ENCODE measurements around the gene INSIG1. TPM values are rescaled to one million over a fixed set of nuclear protein-coding genes. Genes with fewer than 3 reads are reported as not detected.

INSIG1 gene
- total RNA-seq, 1 experiment from 2014 or later: 54.7 TPM

DNA sequence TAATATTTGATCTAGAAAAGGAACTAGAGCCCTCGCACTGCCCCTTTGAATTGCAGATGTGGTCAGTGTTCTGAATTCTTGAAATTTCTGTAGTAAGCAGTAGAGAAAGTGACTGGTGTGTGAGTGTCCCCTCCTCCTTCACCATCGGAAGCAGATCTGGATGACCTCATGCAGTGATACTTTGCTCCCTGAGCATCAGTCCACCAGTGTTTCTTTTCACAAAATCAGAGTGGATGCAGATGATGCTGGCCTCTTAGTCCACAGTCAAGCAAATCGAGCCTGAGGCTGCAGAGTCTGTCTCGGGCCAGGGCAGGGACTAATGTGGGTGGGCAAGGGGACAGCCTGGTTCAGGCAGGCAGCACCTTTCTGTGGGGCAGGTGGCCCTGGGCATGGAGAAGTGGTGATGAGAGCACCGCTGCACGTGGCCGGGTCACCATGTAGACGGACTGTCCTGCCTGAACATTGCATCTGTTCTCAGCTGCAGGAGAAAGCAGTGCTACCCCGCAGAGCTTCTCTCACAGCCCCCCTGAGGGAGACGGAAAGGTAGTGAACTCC lies 5.4 kb downstream of the INSIG1 start:
- intact Hi-C loops (cut with micrococcal nuclease): no loop called here
- RAD21 ChIA-PET (ENCODE audit: low non-redundant PET in 1 of 2, low total read pairs in 2 of 2, uncharacterized antibody in 2 of 2, unreplicated experiment in 2 of 2): no interaction called here
- peaks cover 8 to 29% of the 10 kb centered on the region in 2 experiments; a peak in 3 of 4 replicates for H3K36me3 ChIP-seq (ENCODE audit: control insufficient read depth in 1 of 2, insufficient read depth in 2 of 2, low read length in 2 of 2)
- no peak overlapping the region for H2AFZ ChIP-seq (ENCODE audit: low read depth, low read length, poor library complexity, severe bottlenecking)
- no peaks in the 10 kb centered on the region for H3K9me2 ChIP-seq (ENCODE audit: insufficient read depth)
- H3K4me3 ChIP-seq (replicated peaks in 1 of 2; ENCODE audit: low read depth in 1 of 2, low read length in 2 of 2): no peak overlapping the region
- no peak overlapping the region for H3K9ac ChIP-seq (ENCODE audit: low read length)
- CTCF ChIA-PET: no interaction called here
- no TSS peak for BruUV-seq (replicated peaks)
- no peak for TF ChIP-seq ATF3 (IDR thresholded peaks at IDR 0.05)
- TF ChIP-seq POLR2A (IDR thresholded peaks at IDR 0.05; ENCODE audit: borderline replicate concordance, extremely low read depth, insufficient read depth, insufficient read length): no peak
- TF ChIP-seq EGR1 (IDR thresholded peaks at IDR 0.05; ENCODE audit: low read depth): no peak
- TF ChIP-seq, protein P1, sequence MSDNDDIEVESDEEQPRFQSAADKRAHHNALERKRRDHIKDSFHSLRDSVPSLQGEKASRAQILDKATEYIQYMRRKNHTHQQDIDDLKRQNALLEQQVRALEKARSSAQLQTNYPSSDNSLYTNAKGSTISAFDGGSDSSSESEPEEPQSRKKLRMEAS (IDR thresholded peaks at IDR 0.05): no peak
- no peak for TF ChIP-seq YY1 (IDR thresholded peaks at IDR 0.05; ENCODE audit: extremely low read depth, insufficient replicate concordance, low read depth, low read length)
- no peak for TF ChIP-seq CEBPB (IDR thresholded peaks at IDR 0.05; ENCODE audit: low read depth)
- TF ChIP-seq SP1 (IDR thresholded peaks at IDR 0.05; ENCODE audit: low read depth): no peak
- no peak for TF ChIP-seq ELF1 (IDR thresholded peaks at IDR 0.05; ENCODE audit: borderline replicate concordance, low read depth)
- no peak for TF ChIP-seq RAD21 (IDR thresholded peaks at IDR 0.05; ENCODE audit: low read depth)
- no peak for TF ChIP-seq POLR2AphosphoS5 (IDR thresholded peaks at IDR 0.05; ENCODE audit: low read depth, low read length)
- TF ChIP-seq TCF7L2 (IDR thresholded peaks at IDR 0.05; ENCODE audit: borderline replicate concordance, extremely low read depth, insufficient read depth, insufficient read length): no peak
- no peak for TF ChIP-seq JUND (IDR thresholded peaks at IDR 0.05)
- TF ChIP-seq EZH2 (IDR thresholded peaks at IDR 0.05): no peak
- no peak for TF ChIP-seq ZNF274 (IDR thresholded peaks at IDR 0.05; ENCODE audit: low read depth, low read length)
- TF ChIP-seq, protein P2, sequence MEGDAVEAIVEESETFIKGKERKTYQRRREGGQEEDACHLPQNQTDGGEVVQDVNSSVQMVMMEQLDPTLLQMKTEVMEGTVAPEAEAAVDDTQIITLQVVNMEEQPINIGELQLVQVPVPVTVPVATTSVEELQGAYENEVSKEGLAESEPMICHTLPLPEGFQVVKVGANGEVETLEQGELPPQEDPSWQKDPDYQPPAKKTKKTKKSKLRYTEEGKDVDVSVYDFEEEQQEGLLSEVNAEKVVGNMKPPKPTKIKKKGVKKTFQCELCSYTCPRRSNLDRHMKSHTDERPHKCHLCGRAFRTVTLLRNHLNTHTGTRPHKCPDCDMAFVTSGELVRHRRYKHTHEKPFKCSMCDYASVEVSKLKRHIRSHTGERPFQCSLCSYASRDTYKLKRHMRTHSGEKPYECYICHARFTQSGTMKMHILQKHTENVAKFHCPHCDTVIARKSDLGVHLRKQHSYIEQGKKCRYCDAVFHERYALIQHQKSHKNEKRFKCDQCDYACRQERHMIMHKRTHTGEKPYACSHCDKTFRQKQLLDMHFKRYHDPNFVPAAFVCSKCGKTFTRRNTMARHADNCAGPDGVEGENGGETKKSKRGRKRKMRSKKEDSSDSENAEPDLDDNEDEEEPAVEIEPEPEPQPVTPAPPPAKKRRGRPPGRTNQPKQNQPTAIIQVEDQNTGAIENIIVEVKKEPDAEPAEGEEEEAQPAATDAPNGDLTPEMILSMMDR (IDR thresholded peaks at IDR 0.05 in 2 of 3, conservative IDR thresholded peaks at IDR 0.05 in 1 of 3; ENCODE audit: borderline replicate concordance in 1 of 3, insufficient read depth in 1 of 3, low read depth in 2 of 3, low read length in 2 of 3): no peak
- TF ChIP-seq SIN3A (IDR thresholded peaks at IDR 0.05; ENCODE audit: low read depth): no peak
- TF ChIP-seq ZFX (IDR thresholded peaks at IDR 0.05): no peak
- H4K20me1 ChIP-seq (ENCODE audit: insufficient read depth): no peaks in the 10 kb centered on the region
- DNase-seq (ENCODE audit: low read depth, low spot score) (no peak), ATAC-seq (no peak)
- no peaks in the 10 kb centered on the region for H3K27me3 ChIP-seq (ENCODE audit: insufficient read depth, low read length)
- H3K79me2 ChIP-seq (ENCODE audit: insufficient read depth, low read length): peaks cover 21% of the 10 kb centered on the region
- H3K27ac ChIP-seq (ENCODE audit: low read depth, low read length): no peak overlapping the region
- POLR2A ChIA-PET: no interaction called here
- no peak overlapping the region for H3K4me2 ChIP-seq (ENCODE audit: low read length)
- no peaks in the 10 kb centered on the region for H3K9me3 ChIP-seq (ENCODE audit: control insufficient read depth in 1 of 2, insufficient read depth in 1 of 2, low read depth in 1 of 2, low read length in 2 of 2)
- peaks cover 7 to 36% of the 10 kb centered on the region in 2 experiments for H3K4me1 ChIP-seq (ENCODE audit: control insufficient read depth in 1 of 2, insufficient read depth in 2 of 2, low read length in 2 of 2)

Data from HCT116 (cell line).